ENCODE data around the gene LDLRAD1. TPM values are rescaled to one million over a fixed set of nuclear protein-coding genes. Genes with fewer than 3 reads are reported as not detected.

Gene LDLRAD1
- total RNA-seq, 1 experiment from 2014 or later: not detected

GRCh38 chr1:54007613-54008012 lies 10.4 kb downstream of the LDLRAD1 start:
- Histone ChIP-seq H3K18ac (ENCODE audit: insufficient read length, low read depth, low read length) (no peak overlapping the region), H2BK5ac (ENCODE audit: insufficient read length, low read length) (no peak overlapping the region), H3K27ac (ENCODE audit: insufficient read length, low read depth, low read length) (no peak overlapping the region), H2AFZ (ENCODE audit: low read length) (no peak overlapping the region), H3K9me3 (ENCODE audit: control insufficient read depth, low read depth, low read length) (no peaks in the 10 kb centered on the region), H3K79me2 (ENCODE audit: insufficient read depth, low read length) (no peaks in the 10 kb centered on the region), H3K56ac (ENCODE audit: insufficient read length, low read depth, low read length) (no peak overlapping the region), H3K14ac (ENCODE audit: insufficient read depth, low read length) (no peak overlapping the region), H3K23me2 (ENCODE audit: insufficient read length, low read depth, low read length, poor library complexity, severe bottlenecking) (no peaks in the 10 kb centered on the region), H4K8ac (replicated peaks; ENCODE audit: insufficient read length, low read depth, low read length) (no peak overlapping the region), H3K4me2 (ENCODE audit: insufficient read depth, insufficient read length, low read length) (no peak overlapping the region), H3K23ac (ENCODE audit: insufficient read length, low read depth, low read length) (no peak overlapping the region), H2AK5ac (ENCODE audit: insufficient read length, low read length) (no peak overlapping the region), H3K4ac (ENCODE audit: low read depth, low read length) (no peak overlapping the region), H3K79me1 (ENCODE audit: insufficient read depth, low read depth, low read length, poor library complexity, severe bottlenecking) (no peaks in the 10 kb centered on the region), H2BK15ac (ENCODE audit: low read depth, low read length) (no peak overlapping the region), H3K9ac (ENCODE audit: extremely low read depth, insufficient read length, low read length) (no peak overlapping the region), H2BK20ac (ENCODE audit: low read depth, low read length, poor library complexity, severe bottlenecking) (no peak overlapping the region), H4K5ac (ENCODE audit: insufficient read length, low read depth, low read length) (no peak overlapping the region), H3K27me3 (ENCODE audit: insufficient read depth, low read length) (no peaks in the 10 kb centered on the region), H4K20me1 (ENCODE audit: control insufficient read depth, insufficient read depth, insufficient read length) (no peaks in the 10 kb centered on the region), H3T11ph (ENCODE audit: low read length) (no peak overlapping the region), H2BK12ac (ENCODE audit: insufficient read length, low read depth, low read length) (no peak overlapping the region), H2BK120ac (ENCODE audit: low read depth, low read length, poor library complexity, severe bottlenecking) (no peak overlapping the region), H4K91ac (ENCODE audit: insufficient read length, low read depth, low read length) (no peak overlapping the region), H3K4me1 (ENCODE audit: insufficient read depth, low read length) (no peaks in the 10 kb centered on the region)
- H3K4me3 Mint-ChIP-seq: no peak overlapping the region
- no peak for DNase-seq
- no peaks in the 10 kb centered on the region for H3K4me1 Mint-ChIP-seq
- H3K9me3 Mint-ChIP-seq: peaks cover 8 to 11% of the 10 kb centered on the region in 2 experiments; a peak in 4 of 5 replicates
- no peak for TF ChIP-seq CTCF (conservative IDR thresholded peaks at IDR 0.05)
- H3K27me3 Mint-ChIP-seq (ENCODE audit: low read depth): peaks cover 3% of the 10 kb centered on the region
- WGBS (ENCODE audit: extremely low coverage, insufficient read length, low lambda C conversion rate): no CpG with 5 or more reads among the region's 4 CpGs
- no peak overlapping the region for H3K27ac Mint-ChIP-seq
- no peaks in the 10 kb centered on the region; a peak in 1 of 7 replicates for H3K36me3 Mint-ChIP-seq (ENCODE audit: insufficient read depth in 1 of 3, low read depth in 3 of 3)

All from H9 (cell line).